Activated CD4-positive, alpha-beta T cell treated with anti-CD3 and anti-CD28 coated beads for 24 hours (primary cell): Measurements from ENCODE around the gene RPUSD2.

Experiments used
- DNase-seq, 2 donors: peaks; one replicate each; pipeline ENCODE4 v3.0.0-alpha.2; 2020; ENCODE audit warnings: low read depth in 2 of 2

The RPUSD2 gene

DNA sequence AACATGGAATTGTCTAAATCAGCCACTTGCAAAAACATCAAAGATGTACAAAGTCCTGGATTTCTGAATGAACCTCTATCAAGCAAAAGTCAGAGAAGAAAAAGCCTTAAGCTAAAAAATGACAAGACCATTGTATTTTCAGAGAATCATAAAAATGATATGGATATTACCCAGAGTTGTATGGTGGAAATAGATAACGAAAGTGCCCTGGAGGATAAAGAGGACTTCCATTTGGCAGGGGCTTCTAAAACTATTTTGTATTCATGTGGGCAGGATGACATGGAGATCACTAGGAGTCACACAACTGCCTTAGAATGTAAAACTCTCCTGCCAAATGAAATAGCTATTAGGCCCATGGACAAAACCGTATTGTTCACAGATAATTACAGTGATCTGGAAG lies 54.3 kb downstream of the RPUSD2 start:
- no peak for DNase-seq
